ENCODE data around the gene ZNF684. TPM values are rescaled to one million over a fixed set of nuclear protein-coding genes. Genes with fewer than 3 reads are reported as not detected.
A peak's percentile ranks its signal among the peaks of the same experiment; 100 is the strongest.

The ZNF684 gene
- total and polyA plus RNA-seq, 9 of the 15 experiments (the other 6 are each of a cell fraction or from before 2014, with no cell fraction given), result 4.8 to 8.8 (median 5.5) TPM

DNA sequence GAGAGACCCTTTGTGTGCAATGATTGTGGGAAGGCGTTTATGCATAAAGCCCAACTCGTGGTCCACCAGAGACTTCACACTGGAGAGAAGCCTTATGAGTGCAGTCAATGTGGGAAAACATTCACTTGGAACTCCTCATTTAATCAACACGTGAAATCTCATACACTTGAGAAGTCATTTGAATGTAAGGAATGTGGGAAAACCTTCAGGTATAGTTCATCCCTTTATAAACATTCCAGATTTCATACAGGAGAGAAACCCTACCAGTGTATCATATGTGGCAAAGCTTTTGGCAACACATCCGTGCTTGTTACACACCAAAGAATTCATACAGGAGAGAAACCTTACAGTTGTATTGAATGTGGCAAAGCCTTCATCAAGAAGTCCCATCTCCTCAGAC is 15.5 kb downstream of the ZNF684 start (continued):
- TF ChIP-seq NCOR1 (IDR thresholded peaks at IDR 0.05) (no peak), NR2F6 (CRISPR knock-in tag; IDR thresholded peaks at IDR 0.05) (no peak)
- TF ChIP-seq, protein P1, sequence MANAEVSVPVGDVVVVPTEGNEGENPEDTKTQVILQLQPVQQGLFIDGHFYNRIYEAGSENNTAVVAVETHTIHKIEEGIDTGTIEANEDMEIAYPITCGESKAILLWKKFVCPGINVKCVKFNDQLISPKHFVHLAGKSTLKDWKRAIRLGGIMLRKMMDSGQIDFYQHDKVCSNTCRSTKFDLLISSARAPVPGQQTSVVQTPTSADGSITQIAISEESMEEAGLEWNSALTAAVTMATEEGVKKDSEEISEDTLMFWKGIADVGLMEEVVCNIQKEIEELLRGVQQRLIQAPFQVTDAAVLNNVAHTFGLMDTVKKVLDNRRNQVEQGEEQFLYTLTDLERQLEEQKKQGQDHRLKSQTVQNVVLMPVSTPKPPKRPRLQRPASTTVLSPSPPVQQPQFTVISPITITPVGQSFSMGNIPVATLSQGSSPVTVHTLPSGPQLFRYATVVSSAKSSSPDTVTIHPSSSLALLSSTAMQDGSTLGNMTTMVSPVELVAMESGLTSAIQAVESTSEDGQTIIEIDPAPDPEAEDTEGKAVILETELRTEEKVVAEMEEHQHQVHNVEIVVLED (CRISPR knock-in tag; IDR thresholded peaks at IDR 0.05), result no peak

DNA sequence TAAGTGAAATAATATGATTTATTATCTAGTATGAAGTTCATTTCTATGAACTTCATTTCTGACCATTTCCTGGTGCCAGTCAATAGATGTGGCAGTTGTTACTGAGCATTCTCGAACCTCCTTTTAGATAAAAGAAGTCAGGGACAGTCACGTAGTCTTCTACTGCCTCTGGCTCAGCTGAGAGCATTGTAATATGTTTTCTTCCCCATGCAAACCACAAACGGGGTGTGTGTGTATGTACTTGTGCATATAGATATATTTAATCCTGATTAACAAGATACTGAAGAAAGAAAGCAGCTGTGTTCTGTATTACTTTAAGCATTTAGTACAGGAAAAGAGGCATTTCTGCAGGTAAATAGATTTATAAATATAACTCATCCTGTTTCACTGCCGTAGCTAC is 21.6 kb downstream of the ZNF684 start:
- intact Hi-C loops (cut with micrococcal nuclease), result no loop called here

More for the DNA sequence above, 21.6 kb downstream of the ZNF684 start:
- Histone ChIP-seq H2AFZ (ENCODE audit: low read depth, low read length) (peak overlapping the region; percentile 61), H3K9ac (ENCODE audit: insufficient read depth in 1 of 2, low read depth in 2 of 2, low read length in 2 of 2) (no peak overlapping the region), H3K4me1 (replicated peaks in 1 of 2; ENCODE audit: control insufficient read depth in 2 of 2, insufficient read depth in 2 of 2, low read length in 2 of 2) (no peaks in the 10 kb centered on the region), H3K9me3 (replicated peaks; ENCODE audit: control insufficient read depth, insufficient read depth, low read depth, low read length) (no peaks in the 10 kb centered on the region), H3K4me3 (no peak overlapping the region), H3K27ac (ENCODE audit: extremely low read depth, low read depth, low read length) (no peak overlapping the region), H3K36me3 (ENCODE audit: control insufficient read depth, insufficient read depth, low read length) (no peaks in the 10 kb centered on the region), H4K20me1 (replicated peaks; ENCODE audit: control insufficient read depth, insufficient read depth, low read length) (no peaks in the 10 kb centered on the region), H3K27me3 (ENCODE audit: control insufficient read depth in 2 of 2, insufficient read depth in 2 of 2, low read length in 2 of 2) (no peaks in the 10 kb centered on the region), H3K4me2 (ENCODE audit: insufficient read depth, low read length) (no peak overlapping the region), H3K79me2 (ENCODE audit: control insufficient read depth, insufficient read depth, low read length) (no peaks in the 10 kb centered on the region), H3K9me1 (ENCODE audit: control insufficient read depth, insufficient read depth, low read length) (no peaks in the 10 kb centered on the region)
- CTCF ChIA-PET (ENCODE audit: low intra/inter-chr PET ratio), result no interaction called here
- no TSS peak for BruUV-seq (replicated peaks)
- in situ Hi-C loops (cut with MboI), result no loop called here
- 25% methylated on average over 4 of the region's 4 CpGs for WGBS (ENCODE audit: insufficient coverage, low coverage, missing lambda C conversion rate)
- FAIRE-seq (no peak), ATAC-seq (no peak), DNase-seq (ENCODE audit: extremely low read depth in 1 of 4, low spot score in 3 of 4) (no peak)
- POLR2A ChIA-PET, result no interaction called here
- no peak for TF ChIP-seq ZNF282 (CRISPR knock-in tag; IDR thresholded peaks at IDR 0.05)
- TF ChIP-seq FOXA3 (CRISPR knock-in tag; conservative IDR thresholded peaks at IDR 0.05 in 1 of 2, IDR thresholded peaks at IDR 0.05 in 1 of 2), result no peak
- no peak for TF ChIP-seq L3MBTL2 (IDR thresholded peaks at IDR 0.05)

Measured in K562 (cell line).